Colonic mucosa (tissue), 4 donors: ENCODE results near the gene SEMA4F. TPM values are rescaled to one million over a fixed set of nuclear protein-coding genes. Genes with fewer than 3 reads are reported as not detected.

Experiments
- DNase-seq: peaks from one replicate; pipeline ENCODE4 v3.0.0-alpha.2; 2020
- H3K27ac ChIP-seq: fragments of 200-600 bp; one replicate; pipeline ENCODE4 v1.8.0; 2021
- H3K27me3 ChIP-seq: fragments of 200-600 bp; one replicate; pipeline ENCODE4 v1.8.0; 2021
- H3K36me3 ChIP-seq: fragments of 200-600 bp; one replicate; pipeline ENCODE4 v1.8.0; 2021
- H3K4me1 ChIP-seq: fragments of 200-600 bp; one replicate; pipeline ENCODE4 v1.8.0; 2021; ENCODE audit warnings: mild to moderate bottlenecking
- H3K4me3 ChIP-seq: fragments of 200-600 bp; one replicate; pipeline ENCODE4 v1.8.0; 2021
- H3K9ac ChIP-seq, 2 donors: one replicate each; pipeline ENCODE4 v1.7.0; 2013; ENCODE audit warnings: control low read depth in 2 of 2, low read depth in 2 of 2, low read length in 2 of 2
- H3K9me3 ChIP-seq: fragments of 200-600 bp; one replicate; pipeline ENCODE4 v1.8.0; 2021
- intact Hi-C: fragments of 100-400 bp; cut with DNase I; formaldehyde crosslinking; loops from one replicate; pipeline ENCODE4 v1.14.1; 2022
- total RNA-seq, 2 donors: library from RNA; stranded (reverse); fragmentation: NEBNext Ultra II Directional in 1 of 2; extraction: Animal tissue kit (Norgen Biotek cat#: 25700) in 1 of 2; gene quantifications; one replicate each; pipeline ENCODE4 v1.2.1, GENCODE V29; 2021
- TF ChIP-seq, protein P1 (sequence below): fragments of 200-600 bp; IDR thresholded peaks from one replicate; pipeline ENCODE4 v1.8.0; 2022; ENCODE audit warnings: antibody characterized with exemption, mild to moderate bottlenecking
- donor health status: healthy.
- donor health status: DM: no; HTN: no; CAD: no.
- donor health status: DM: no; HTN: no; CAD: no.

SEMA4F gene, protein sequence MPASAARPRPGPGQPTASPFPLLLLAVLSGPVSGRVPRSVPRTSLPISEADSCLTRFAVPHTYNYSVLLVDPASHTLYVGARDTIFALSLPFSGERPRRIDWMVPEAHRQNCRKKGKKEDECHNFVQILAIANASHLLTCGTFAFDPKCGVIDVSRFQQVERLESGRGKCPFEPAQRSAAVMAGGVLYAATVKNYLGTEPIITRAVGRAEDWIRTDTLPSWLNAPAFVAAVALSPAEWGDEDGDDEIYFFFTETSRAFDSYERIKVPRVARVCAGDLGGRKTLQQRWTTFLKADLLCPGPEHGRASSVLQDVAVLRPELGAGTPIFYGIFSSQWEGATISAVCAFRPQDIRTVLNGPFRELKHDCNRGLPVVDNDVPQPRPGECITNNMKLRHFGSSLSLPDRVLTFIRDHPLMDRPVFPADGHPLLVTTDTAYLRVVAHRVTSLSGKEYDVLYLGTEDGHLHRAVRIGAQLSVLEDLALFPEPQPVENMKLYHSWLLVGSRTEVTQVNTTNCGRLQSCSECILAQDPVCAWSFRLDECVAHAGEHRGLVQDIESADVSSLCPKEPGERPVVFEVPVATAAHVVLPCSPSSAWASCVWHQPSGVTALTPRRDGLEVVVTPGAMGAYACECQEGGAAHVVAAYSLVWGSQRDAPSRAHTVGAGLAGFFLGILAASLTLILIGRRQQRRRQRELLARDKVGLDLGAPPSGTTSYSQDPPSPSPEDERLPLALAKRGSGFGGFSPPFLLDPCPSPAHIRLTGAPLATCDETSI
- total RNA-seq = 1 to 10 TPM; 4.4 to 5.5 TPM

DNA sequence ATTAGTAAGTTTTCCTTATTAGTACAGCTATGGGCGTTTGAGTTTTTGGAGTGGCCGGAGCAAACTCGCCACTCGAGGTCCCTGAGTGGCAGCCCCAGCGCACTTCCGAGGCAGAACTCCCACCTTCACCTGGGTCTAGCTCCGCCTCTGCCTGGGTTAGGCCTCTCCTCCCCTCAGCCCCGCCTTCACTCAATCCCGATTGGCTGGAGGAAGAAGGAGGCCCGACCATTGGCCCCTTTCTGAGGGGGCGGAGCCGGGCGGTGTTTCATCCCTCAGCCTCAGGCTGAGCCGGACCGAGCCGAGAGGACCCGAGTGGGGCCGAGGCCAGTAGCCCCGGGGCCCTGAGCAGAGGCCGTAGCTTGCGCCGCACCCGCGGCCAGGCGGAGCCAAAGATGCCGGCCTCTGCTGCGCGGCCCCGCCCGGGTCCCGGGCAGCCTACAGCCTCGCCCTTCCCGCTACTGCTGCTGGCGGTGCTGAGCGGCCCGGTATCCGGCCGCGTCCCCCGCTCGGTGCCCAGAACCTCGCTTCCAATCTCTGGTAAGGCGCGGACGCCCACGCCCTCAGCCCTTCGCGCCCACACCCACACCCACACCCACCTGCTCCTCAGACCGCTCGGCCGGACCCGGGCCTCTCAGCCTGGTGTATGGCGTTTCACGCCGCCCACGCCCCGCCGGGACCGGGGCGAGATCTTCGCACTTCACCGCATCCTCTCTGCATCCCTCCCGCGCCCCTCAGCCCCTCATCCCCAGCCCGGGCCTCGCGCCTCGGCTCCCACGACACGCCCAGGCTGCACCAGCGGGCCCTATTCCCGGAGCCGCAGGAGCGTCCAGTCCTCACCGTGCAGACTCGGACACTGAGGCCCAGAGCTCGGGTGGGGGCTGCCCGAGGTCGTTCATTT, at the start of gene SEMA4F:
SEMA4F (plus strand) TSS at position 263 of the 898 bp plus-strand sequence; CDS start at position 393, 130 bp downstream.
- Histone ChIP-seq H3K4me1 (no peaks in the 10 kb centered on the region), H3K9ac (peak within 1 kb of the TSS; percentile 46 to 82), H3K9me3 (no peaks in the 10 kb centered on the region), H3K4me3 (peak within 1 kb of the TSS; percentile 73), H3K27me3 (no peaks in the 10 kb centered on the region), H3K27ac (peak within 1 kb of the TSS; percentile 0), H3K36me3 (no peaks in the 10 kb centered on the region)
- intact Hi-C loops = no loop called here
- peak; percentile 99 for DNase-seq
- TF ChIP-seq, protein P1, sequence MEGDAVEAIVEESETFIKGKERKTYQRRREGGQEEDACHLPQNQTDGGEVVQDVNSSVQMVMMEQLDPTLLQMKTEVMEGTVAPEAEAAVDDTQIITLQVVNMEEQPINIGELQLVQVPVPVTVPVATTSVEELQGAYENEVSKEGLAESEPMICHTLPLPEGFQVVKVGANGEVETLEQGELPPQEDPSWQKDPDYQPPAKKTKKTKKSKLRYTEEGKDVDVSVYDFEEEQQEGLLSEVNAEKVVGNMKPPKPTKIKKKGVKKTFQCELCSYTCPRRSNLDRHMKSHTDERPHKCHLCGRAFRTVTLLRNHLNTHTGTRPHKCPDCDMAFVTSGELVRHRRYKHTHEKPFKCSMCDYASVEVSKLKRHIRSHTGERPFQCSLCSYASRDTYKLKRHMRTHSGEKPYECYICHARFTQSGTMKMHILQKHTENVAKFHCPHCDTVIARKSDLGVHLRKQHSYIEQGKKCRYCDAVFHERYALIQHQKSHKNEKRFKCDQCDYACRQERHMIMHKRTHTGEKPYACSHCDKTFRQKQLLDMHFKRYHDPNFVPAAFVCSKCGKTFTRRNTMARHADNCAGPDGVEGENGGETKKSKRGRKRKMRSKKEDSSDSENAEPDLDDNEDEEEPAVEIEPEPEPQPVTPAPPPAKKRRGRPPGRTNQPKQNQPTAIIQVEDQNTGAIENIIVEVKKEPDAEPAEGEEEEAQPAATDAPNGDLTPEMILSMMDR = no peak

DNA sequence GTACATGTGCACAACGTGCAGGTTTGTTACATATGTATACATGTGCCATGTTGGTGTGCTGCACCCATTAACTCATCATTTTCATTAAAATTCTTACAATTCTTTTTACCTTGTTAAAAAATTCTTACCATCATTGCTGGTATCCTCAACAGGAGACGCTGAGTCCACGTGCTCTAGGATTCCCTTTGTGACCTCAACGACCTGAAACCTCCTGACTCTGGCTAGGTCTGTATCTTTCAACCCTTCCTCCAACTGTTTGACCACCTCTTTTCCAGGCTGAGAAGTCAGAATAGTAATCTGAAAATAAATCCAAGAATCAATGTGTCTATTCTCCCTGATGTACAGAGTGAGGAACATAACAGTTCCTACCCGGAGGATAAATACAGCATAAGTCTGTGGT, 47.1 kb upstream of the SEMA4F start:
- H3K4me1 ChIP-seq = no peaks in the 10 kb centered on the region
- H3K27ac ChIP-seq = no peak overlapping the region
- no peak overlapping the region for H3K4me3 ChIP-seq
- H3K27me3 ChIP-seq = no peaks in the 10 kb centered on the region
- H3K36me3 ChIP-seq = no peaks in the 10 kb centered on the region
- DNase-seq = no peak
- H3K9ac ChIP-seq = no peak overlapping the region
- intact Hi-C loops = no loop called here
- H3K9me3 ChIP-seq = no peaks in the 10 kb centered on the region
- TF ChIP-seq, protein P1 = no peak

DNA sequence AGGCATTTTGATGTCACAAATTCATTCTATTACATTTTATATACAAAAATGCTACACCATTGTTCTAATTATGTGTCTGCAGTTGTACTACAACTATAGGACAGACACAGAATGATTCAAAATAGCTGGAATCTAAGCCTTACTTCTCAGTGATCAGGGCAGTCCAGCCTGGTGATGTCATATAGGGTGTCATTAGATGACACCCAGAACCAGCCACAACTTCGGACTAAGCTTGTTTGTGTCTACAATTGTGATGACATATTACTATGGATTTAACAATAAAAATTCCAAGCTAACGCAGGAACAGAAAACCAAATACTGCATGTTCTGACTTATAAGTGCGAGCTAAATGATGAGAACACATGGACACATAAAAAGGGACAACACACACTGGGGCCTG, 36.9 kb upstream of the SEMA4F start:
- Histone ChIP-seq H3K4me1 (no peaks in the 10 kb centered on the region), H3K27me3 (no peaks in the 10 kb centered on the region), H3K27ac (no peak overlapping the region), H3K9ac (no peak overlapping the region), H3K4me3 (no peak overlapping the region), H3K9me3 (no peaks in the 10 kb centered on the region), H3K36me3 (no peaks in the 10 kb centered on the region)
- TF ChIP-seq, protein P1 = no peak
- intact Hi-C loops = no loop called here
- DNase-seq = no peak

DNA sequence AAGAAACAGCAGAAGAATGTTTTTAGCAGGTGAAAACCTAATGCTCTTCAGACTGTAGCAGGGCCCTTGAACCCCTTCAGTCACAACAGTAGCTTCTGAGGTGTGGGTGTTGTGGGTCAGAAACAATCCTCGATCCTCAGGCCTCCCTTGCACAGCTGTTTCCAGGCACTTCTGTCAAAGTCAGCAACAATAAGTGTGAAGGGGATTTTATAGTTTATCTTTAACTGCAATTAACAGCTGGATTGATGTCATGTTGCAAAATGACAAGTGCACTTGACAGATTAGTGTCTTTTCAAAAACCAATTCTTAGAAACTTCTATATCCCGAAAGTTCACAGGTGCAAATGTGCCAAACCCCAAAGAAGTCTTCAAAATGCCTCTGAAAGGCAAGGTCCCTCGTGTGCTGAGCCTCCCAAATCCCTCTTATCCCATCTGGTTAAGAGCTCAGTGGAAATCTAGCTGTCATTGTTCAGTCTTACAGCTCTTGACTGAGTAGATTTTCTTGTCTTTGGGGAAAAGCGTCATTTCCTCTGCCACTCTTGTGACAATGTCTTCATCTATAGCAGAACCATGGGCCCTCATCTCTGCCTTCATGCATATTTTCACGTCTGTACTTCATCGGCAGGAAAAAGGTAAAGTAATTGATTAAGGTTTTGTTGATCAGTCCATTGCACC, 35.5 kb upstream of the SEMA4F start:
- Histone ChIP-seq H3K27me3 (no peaks in the 10 kb centered on the region), H3K4me1 (no peaks in the 10 kb centered on the region), H3K9ac (no peak overlapping the region), H3K36me3 (no peaks in the 10 kb centered on the region), H3K27ac (no peak overlapping the region), H3K9me3 (no peaks in the 10 kb centered on the region), H3K4me3 (no peak overlapping the region)
- TF ChIP-seq, protein P1 = no peak
- intact Hi-C loops = no loop called here
- no peak for DNase-seq
